ENCODE measurements around the gene HOMER2. TPM values are rescaled to one million over a fixed set of nuclear protein-coding genes. Genes with fewer than 3 reads are reported as not detected.

The HOMER2 gene
- total and polyA plus RNA-seq, 2 donors (not counting 1 experiment from before 2014, with no cell fraction given), result 1.1 to 9.9 TPM

- Histone ChIP-seq H3K9ac (ENCODE audit: insufficient read depth, low read length) (no peak overlapping the region), H2AFZ (ENCODE audit: low read length) (no peak overlapping the region), H3K9me3 (ENCODE audit: control insufficient read depth, insufficient read depth, low read depth, low read length) (no peaks in the 10 kb centered on the region), H3K4me3 (replicated peaks in 1 of 4; ENCODE audit: control extremely low read depth in 1 of 4, insufficient read depth in 1 of 4, low read depth in 3 of 4, low read length in 4 of 4) (no peak overlapping the region), H3K79me2 (ENCODE audit: control insufficient read depth, insufficient read depth, low read length) (no peaks in the 10 kb centered on the region), H3K4me1 (ENCODE audit: control insufficient read depth, extremely low read depth, insufficient read depth, low read length) (no peaks in the 10 kb centered on the region), H3K36me3 (ENCODE audit: control insufficient read depth, insufficient read depth, low read length) (no peaks in the 10 kb centered on the region), H3K27me3 (ENCODE audit: control insufficient read depth, insufficient read depth, low read length) (no peaks in the 10 kb centered on the region), H3K27ac (ENCODE audit: insufficient read depth, low read length) (no peak overlapping the region), H3K4me2 (ENCODE audit: extremely low read depth, insufficient read depth, low read length) (no peak overlapping the region), H4K20me1 (ENCODE audit: control insufficient read depth, extremely low read depth, insufficient read depth, low read length) (no peaks in the 10 kb centered on the region)
- DNase-seq (ENCODE audit: low read depth in 2 of 2), result no peak
- no peak for TF ChIP-seq EZH2 (IDR thresholded peaks at IDR 0.05; ENCODE audit: low read length, missing control alignments)
- TF ChIP-seq, protein P1, sequence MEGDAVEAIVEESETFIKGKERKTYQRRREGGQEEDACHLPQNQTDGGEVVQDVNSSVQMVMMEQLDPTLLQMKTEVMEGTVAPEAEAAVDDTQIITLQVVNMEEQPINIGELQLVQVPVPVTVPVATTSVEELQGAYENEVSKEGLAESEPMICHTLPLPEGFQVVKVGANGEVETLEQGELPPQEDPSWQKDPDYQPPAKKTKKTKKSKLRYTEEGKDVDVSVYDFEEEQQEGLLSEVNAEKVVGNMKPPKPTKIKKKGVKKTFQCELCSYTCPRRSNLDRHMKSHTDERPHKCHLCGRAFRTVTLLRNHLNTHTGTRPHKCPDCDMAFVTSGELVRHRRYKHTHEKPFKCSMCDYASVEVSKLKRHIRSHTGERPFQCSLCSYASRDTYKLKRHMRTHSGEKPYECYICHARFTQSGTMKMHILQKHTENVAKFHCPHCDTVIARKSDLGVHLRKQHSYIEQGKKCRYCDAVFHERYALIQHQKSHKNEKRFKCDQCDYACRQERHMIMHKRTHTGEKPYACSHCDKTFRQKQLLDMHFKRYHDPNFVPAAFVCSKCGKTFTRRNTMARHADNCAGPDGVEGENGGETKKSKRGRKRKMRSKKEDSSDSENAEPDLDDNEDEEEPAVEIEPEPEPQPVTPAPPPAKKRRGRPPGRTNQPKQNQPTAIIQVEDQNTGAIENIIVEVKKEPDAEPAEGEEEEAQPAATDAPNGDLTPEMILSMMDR (conservative IDR thresholded peaks at IDR 0.05 in 1 of 2, IDR thresholded peaks at IDR 0.05 in 1 of 2; ENCODE audit: low read depth in 1 of 2, low read length in 2 of 2), result no peak
Measured at GRCh38 chr15:82851306-82851850, 101.1 kb downstream of the HOMER2 start.

DNA sequence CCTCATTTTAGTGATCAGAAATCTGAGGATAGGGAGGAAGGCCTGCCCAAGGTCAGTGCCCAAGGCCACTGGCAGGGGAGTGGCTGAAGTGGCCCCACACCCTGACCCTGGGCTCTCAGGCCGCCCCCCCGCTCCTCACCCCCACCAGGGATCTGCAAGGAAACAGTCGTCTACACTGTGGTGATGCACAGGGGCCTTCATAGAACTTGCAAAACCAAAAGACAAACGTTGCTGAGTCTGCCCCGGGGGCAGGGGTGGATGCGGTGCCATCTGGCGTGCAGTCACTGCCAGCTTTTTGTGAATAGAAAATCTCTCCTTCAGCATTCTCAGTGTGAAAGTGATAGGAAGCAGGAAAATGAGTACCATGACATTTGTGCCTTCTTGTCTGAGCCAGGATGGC lies 101.8 kb downstream of the HOMER2 start:
- H3K4me2 ChIP-seq (ENCODE audit: extremely low read depth, insufficient read depth, low read length), result no peak overlapping the region
- H3K36me3 ChIP-seq (ENCODE audit: control insufficient read depth, insufficient read depth, low read length), result no peaks in the 10 kb centered on the region
- no peak overlapping the region for H2AFZ ChIP-seq (ENCODE audit: low read length)
- no peaks in the 10 kb centered on the region for H3K9me3 ChIP-seq (ENCODE audit: control insufficient read depth, insufficient read depth, low read depth, low read length)
- no peak overlapping the region for H3K4me3 ChIP-seq (replicated peaks in 1 of 4; ENCODE audit: control extremely low read depth in 1 of 4, insufficient read depth in 1 of 4, low read depth in 3 of 4, low read length in 4 of 4)
- no peak for DNase-seq (ENCODE audit: low read depth in 2 of 2)
- no peaks in the 10 kb centered on the region for H3K79me2 ChIP-seq (ENCODE audit: control insufficient read depth, insufficient read depth, low read length)
- H3K27ac ChIP-seq (ENCODE audit: insufficient read depth, low read length), result no peak overlapping the region
- no peak overlapping the region for H3K9ac ChIP-seq (ENCODE audit: insufficient read depth, low read length)
- H3K4me1 ChIP-seq (ENCODE audit: control insufficient read depth, extremely low read depth, insufficient read depth, low read length), result no peaks in the 10 kb centered on the region
- TF ChIP-seq, protein P1 (conservative IDR thresholded peaks at IDR 0.05 in 1 of 2, IDR thresholded peaks at IDR 0.05 in 1 of 2; ENCODE audit: low read depth in 1 of 2, low read length in 2 of 2), result no peak
- no peak for TF ChIP-seq EZH2 (IDR thresholded peaks at IDR 0.05; ENCODE audit: low read length, missing control alignments)
- no peaks in the 10 kb centered on the region for H4K20me1 ChIP-seq (ENCODE audit: control insufficient read depth, extremely low read depth, insufficient read depth, low read length)
- no peaks in the 10 kb centered on the region for H3K27me3 ChIP-seq (ENCODE audit: control insufficient read depth, insufficient read depth, low read length)

DNA sequence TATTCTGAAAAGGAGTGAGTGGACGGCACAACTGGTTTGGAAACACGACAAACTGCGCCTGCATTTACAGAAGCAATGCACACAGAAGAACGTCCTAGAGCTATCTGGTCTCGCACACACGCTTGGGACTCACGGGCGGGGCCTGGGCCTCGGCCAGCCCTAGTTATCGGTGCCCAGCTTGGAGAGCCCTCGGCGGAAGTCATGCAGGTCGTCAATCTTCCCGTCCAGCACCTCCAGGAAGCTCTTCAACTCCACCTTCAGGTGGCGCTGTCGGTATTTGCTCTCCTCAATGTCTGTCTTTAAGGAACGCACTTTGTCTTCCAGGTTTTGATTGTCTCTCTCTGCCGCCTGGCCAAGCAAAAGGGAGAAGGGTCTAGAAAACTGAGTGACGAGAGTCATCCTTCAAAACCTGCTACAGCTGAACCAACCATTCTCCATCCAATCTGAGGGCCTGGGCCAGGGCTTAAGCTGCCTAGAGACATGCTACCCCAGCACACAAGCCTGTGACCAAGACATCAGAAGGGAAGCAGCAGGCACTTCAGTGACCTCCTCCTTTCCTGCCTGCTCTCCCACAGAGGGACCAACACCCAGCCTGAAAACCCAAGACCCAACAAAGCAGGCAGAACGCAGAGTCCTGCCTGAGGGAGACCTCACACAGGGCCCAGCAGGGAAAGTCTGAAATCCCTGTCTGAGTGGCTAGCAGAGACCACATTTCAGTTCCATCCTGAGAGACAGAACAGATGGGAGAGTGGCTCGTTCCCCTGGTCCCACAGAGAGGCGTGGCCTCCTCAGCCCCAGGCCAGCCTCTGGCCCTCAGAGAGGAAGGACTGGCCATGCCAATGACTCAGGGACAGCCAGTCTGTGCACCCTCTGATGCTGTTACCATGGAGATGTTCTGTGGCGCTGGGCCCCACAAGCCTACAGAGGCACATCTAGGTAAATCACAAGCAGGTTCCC lies 102.7 kb downstream of the HOMER2 start:
- Histone ChIP-seq H3K4me2 (ENCODE audit: extremely low read depth, insufficient read depth, low read length) (peak overlapping the region; percentile 23), H3K9ac (ENCODE audit: insufficient read depth, low read length) (no peak overlapping the region), H2AFZ (ENCODE audit: low read length) (peak overlapping the region; percentile 66)

More for the DNA sequence above, 102.7 kb downstream of the HOMER2 start:
- H3K27me3 ChIP-seq (ENCODE audit: control insufficient read depth, insufficient read depth, low read length), result no peaks in the 10 kb centered on the region
- no peak overlapping the region for H3K27ac ChIP-seq (ENCODE audit: insufficient read depth, low read length)
- H4K20me1 ChIP-seq (ENCODE audit: control insufficient read depth, extremely low read depth, insufficient read depth, low read length), result no peaks in the 10 kb centered on the region
- no peaks in the 10 kb centered on the region for H3K36me3 ChIP-seq (ENCODE audit: control insufficient read depth, insufficient read depth, low read length)
- no peaks in the 10 kb centered on the region for H3K4me1 ChIP-seq (ENCODE audit: control insufficient read depth, extremely low read depth, insufficient read depth, low read length)
- H3K79me2 ChIP-seq (ENCODE audit: control insufficient read depth, insufficient read depth, low read length), result no peaks in the 10 kb centered on the region
- no peak overlapping the region for H3K4me3 ChIP-seq (replicated peaks in 1 of 4; ENCODE audit: control extremely low read depth in 1 of 4, insufficient read depth in 1 of 4, low read depth in 3 of 4, low read length in 4 of 4)
- H3K9me3 ChIP-seq (ENCODE audit: control insufficient read depth, insufficient read depth, low read depth, low read length), result no peaks in the 10 kb centered on the region
- TF ChIP-seq, protein P1 (conservative IDR thresholded peaks at IDR 0.05 in 1 of 2, IDR thresholded peaks at IDR 0.05 in 1 of 2; ENCODE audit: low read depth in 1 of 2, low read length in 2 of 2), result peak; percentile 51 to 70
- no peak for TF ChIP-seq EZH2 (IDR thresholded peaks at IDR 0.05; ENCODE audit: low read length, missing control alignments)
- peak; percentile 80 to 81 for DNase-seq (ENCODE audit: low read depth in 2 of 2)

Data from fibroblast of lung (primary cell).